K562 (cell line): Measurements from ENCODE around the gene JUP.

Experiments used
- ARNT ChIP-seq, 2 experiments: fragments of 450-650 bp; IDR thresholded peaks; 2 replicates each; pipeline ENCODE4 v1.6.1; 2016; ENCODE audit warnings: mild to moderate bottlenecking in 1 of 2
- ATF7 ChIP-seq: fragments of 450-650 bp; IDR thresholded peaks from 2 replicates; pipeline ENCODE4 v1.7.1; 2014; ENCODE audit warnings: mild to moderate bottlenecking, moderate library complexity
- EZH2 ChIP-seq: IDR thresholded peaks from 2 replicates; pipeline ENCODE4 v1.6.1; 2012; ENCODE audit warnings: low read depth, mild to moderate bottlenecking, inconsistent platforms, low read length, borderline replicate concordance
- MEF2A ChIP-seq: IDR thresholded peaks from 2 replicates; pipeline ENCODE4 v1.6.1; 2011; ENCODE audit warnings: low read depth, mild to moderate bottlenecking, low read length, moderate library complexity; ENCODE audit not compliant: control insufficient read depth
- SNIP1 ChIP-seq: fragments of 450-650 bp; IDR thresholded peaks from 2 replicates; pipeline ENCODE4 v1.7.1; 2017; ENCODE audit warnings: low read depth, mild to moderate bottlenecking
- TARDBP ChIP-seq: fragments of 450-650 bp; IDR thresholded peaks from 2 replicates; pipeline ENCODE4 v1.6.1; 2016
- TF ChIP-seq, protein P1 (sequence below), 2 experiments: fragments of 450-650 bp in 1 of 2; sonication (generic) in 1 of 2; formaldehyde crosslinking; conservative IDR thresholded peaks; 2 replicates each; pipeline versions ENCODE4 v1.4.0 to v1.8.1; 2020 to 2022; ENCODE audit warnings: mild to moderate bottlenecking in 1 of 2, missing genetic modification reagents in 1 of 2
- TF ChIP-seq, protein P2 (sequence below), 3 experiments: IDR thresholded peaks in 2 of 3; conservative IDR thresholded peaks in 1 of 3; 2 replicates each; pipeline ENCODE4 v1.5.1; 2011 to 2012; ENCODE audit warnings: low read length in 3 of 3, mild to moderate bottlenecking in 3 of 3, control low read depth in 2 of 3, improper control_type of control experiment in 1 of 3, inconsistent platforms in 1 of 3, low read depth in 1 of 3, mixed read lengths in 1 of 3, moderate library complexity in 1 of 3; ENCODE audit not compliant: insufficient read depth in 2 of 3
- TF ChIP-seq, protein P3 (sequence below), 3 experiments: fragments of 200-800 bp in 1 of 3; fragments of 250-450 bp in 1 of 3; fragments of 450-650 bp in 1 of 3; sonication (Bioruptor Pico) in 1 of 3; sonication (Bioruptor generic) in 1 of 3; formaldehyde crosslinking in 1 of 3; IDR thresholded peaks; 2 replicates each; pipeline versions ENCODE4 v1.6.1 to v1.8.0; 2016 to 2022; ENCODE audit warnings: mild to moderate bottlenecking in 2 of 3, missing genetic modification characterization in 2 of 3, missing compliant biosample characterization in 1 of 3, moderate library complexity in 1 of 3

GRCh38 chr17:41730479-41730878 is 56.0 kb downstream of the JUP start:
- TF ChIP-seq, protein P1, sequence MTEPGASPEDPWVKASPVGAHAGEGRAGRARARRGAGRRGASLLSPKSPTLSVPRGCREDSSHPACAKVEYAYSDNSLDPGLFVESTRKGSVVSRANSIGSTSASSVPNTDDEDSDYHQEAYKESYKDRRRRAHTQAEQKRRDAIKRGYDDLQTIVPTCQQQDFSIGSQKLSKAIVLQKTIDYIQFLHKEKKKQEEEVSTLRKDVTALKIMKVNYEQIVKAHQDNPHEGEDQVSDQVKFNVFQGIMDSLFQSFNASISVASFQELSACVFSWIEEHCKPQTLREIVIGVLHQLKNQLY (CRISPR knock-in tag; conservative IDR thresholded peaks at IDR 0.05): no peak
- TF ChIP-seq TARDBP: no peak
- no peak for TF ChIP-seq EZH2
- no peak for TF ChIP-seq ATF7
- TF ChIP-seq, protein P2, sequence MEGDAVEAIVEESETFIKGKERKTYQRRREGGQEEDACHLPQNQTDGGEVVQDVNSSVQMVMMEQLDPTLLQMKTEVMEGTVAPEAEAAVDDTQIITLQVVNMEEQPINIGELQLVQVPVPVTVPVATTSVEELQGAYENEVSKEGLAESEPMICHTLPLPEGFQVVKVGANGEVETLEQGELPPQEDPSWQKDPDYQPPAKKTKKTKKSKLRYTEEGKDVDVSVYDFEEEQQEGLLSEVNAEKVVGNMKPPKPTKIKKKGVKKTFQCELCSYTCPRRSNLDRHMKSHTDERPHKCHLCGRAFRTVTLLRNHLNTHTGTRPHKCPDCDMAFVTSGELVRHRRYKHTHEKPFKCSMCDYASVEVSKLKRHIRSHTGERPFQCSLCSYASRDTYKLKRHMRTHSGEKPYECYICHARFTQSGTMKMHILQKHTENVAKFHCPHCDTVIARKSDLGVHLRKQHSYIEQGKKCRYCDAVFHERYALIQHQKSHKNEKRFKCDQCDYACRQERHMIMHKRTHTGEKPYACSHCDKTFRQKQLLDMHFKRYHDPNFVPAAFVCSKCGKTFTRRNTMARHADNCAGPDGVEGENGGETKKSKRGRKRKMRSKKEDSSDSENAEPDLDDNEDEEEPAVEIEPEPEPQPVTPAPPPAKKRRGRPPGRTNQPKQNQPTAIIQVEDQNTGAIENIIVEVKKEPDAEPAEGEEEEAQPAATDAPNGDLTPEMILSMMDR (IDR thresholded peaks at IDR 0.05 in 2 of 3, conservative IDR thresholded peaks at IDR 0.05 in 1 of 3; ENCODE audit: insufficient read depth in 2 of 3, low read depth in 1 of 3, low read length in 3 of 3): no peak
- no peak for TF ChIP-seq ARNT (IDR thresholded peaks at IDR 0.05)
- no peak for TF ChIP-seq SNIP1
- TF ChIP-seq, protein P3, sequence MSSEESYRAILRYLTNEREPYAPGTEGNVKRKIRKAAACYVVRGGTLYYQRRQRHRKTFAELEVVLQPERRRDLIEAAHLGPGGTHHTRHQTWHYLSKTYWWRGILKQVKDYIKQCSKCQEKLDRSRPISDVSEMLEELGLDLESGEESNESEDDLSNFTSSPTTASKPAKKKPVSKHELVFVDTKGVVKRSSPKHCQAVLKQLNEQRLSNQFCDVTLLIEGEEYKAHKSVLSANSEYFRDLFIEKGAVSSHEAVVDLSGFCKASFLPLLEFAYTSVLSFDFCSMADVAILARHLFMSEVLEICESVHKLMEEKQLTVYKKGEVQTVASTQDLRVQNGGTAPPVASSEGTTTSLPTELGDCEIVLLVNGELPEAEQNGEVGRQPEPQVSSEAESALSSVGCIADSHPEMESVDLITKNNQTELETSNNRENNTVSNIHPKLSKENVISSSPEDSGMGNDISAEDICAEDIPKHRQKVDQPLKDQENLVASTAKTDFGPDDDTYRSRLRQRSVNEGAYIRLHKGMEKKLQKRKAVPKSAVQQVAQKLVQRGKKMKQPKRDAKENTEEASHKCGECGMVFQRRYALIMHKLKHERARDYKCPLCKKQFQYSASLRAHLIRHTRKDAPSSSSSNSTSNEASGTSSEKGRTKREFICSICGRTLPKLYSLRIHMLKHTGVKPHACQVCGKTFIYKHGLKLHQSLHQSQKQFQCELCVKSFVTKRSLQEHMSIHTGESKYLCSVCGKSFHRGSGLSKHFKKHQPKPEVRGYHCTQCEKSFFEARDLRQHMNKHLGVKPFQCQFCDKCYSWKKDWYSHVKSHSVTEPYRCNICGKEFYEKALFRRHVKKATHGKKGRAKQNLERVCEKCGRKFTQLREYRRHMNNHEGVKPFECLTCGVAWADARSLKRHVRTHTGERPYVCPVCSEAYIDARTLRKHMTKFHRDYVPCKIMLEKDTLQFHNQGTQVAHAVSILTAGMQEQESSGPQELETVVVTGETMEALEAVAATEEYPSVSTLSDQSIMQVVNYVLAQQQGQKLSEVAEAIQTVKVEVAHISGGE (CRISPR knock-in tag; IDR thresholded peaks at IDR 0.05): no peak
- no peak for TF ChIP-seq MEF2A
